A549 (cell line): ENCODE results near the gene BPIFB4. TPM values are rescaled to one million over a fixed set of nuclear protein-coding genes. Genes with fewer than 3 reads are reported as not detected.
A peak's percentile ranks its signal among the peaks of the same experiment; 100 is the strongest.

Experiments used
- ATAC-seq, 2 experiments: fragments of 200-7000 bp in 1 of 2; fragments of >200 bp in 1 of 2; cut with Nextera tagmentation in 1 of 2; cut with Tn5 transposase in 1 of 2; 3 replicates each; pipeline versions ENCODE4 v1.8.0 to v1.9.1; 2018 to 2020; ENCODE audit warnings: mild to moderate bottlenecking in 1 of 2, moderate library complexity in 1 of 2
- CTCF ChIA-PET: fragments of 300-600 bp; sonication (Branson Sonifier 250); formaldehyde crosslinking; extraction: SDS; loops from one replicate; lab custom pipeline; 2021; ENCODE audit warnings: antibody characterized with exemption, inconsistent platforms; lab: Yijun Ruan, JAX
- POLR2A ChIA-PET: fragments of 350-600 bp; formaldehyde crosslinking; extraction: SDS; loops from one replicate; lab custom pipeline; 2021; ENCODE audit warnings: antibody characterized with exemption, inconsistent platforms; lab: Yijun Ruan, JAX
- DNase-seq, 2 experiments: peaks; one replicate each; pipeline versions ENCODE4 v3.0.0 to v3.0.0-alpha.2; 2011 to 2016; ENCODE audit warnings: low read depth in 1 of 2, low spot score in 1 of 2
- FAIRE-seq: peaks from 2 replicates; lab custom pipeline; 2011; peaks lifted over from hg19 to GRCh38; lab: Jason Lieb, UNC
- H3K27ac ChIP-seq, 2 experiments: fragments of >200 bp; sonication (Bioruptor Twin); formaldehyde crosslinking; 3 replicates each; pipeline ENCODE4 v1.5.1; 2016 to 2017
- H3K4me1 ChIP-seq: fragments of >200 bp; sonication (Bioruptor Twin); formaldehyde crosslinking; 3 replicates; pipeline ENCODE4 v1.6.1; 2016
- H3K4me2 ChIP-seq: fragments of >200 bp; sonication (Bioruptor Twin); formaldehyde crosslinking; 3 replicates; pipeline ENCODE4 v1.6.1; 2016
- H3K4me3 ChIP-seq: fragments of >200 bp; sonication (Bioruptor Twin); formaldehyde crosslinking; 3 replicates; pipeline ENCODE4 v1.5.1; 2016
- H3K9me3 ChIP-seq: fragments of >200 bp; sonication (Bioruptor Twin); formaldehyde crosslinking; 3 replicates; pipeline ENCODE4 v1.6.1; 2016
- BHLHE40 ChIP-seq: IDR thresholded peaks from 2 replicates; pipeline ENCODE4 v1.6.1; 2012; ENCODE audit warnings: low read depth, low read length, inconsistent platforms
- CBX2 ChIP-seq: fragments of 200-600 bp; sonication (generic); IDR thresholded peaks from 2 replicates; pipeline ENCODE4 v1.6.1; 2016; ENCODE audit warnings: low read depth, mild to moderate bottlenecking, borderline replicate concordance
- CBX8 ChIP-seq: fragments of 200-600 bp; sonication (generic); IDR thresholded peaks from 2 replicates; pipeline ENCODE4 v1.6.1; 2016
- CEBPB ChIP-seq, 2 experiments: fragments of >200 bp in 1 of 2; sonication (Bioruptor Twin) in 1 of 2; formaldehyde crosslinking in 1 of 2; IDR thresholded peaks; 2 replicates each; pipeline ENCODE4 v1.6.1; 2012 to 2016
- CHD4 ChIP-seq: fragments of 200-600 bp; sonication (generic); IDR thresholded peaks from 2 replicates; pipeline ENCODE4 v1.6.1; 2016; ENCODE audit warnings: antibody characterized with exemption, mild to moderate bottlenecking, borderline replicate concordance
- EHMT2 ChIP-seq: fragments of 200-600 bp; sonication (generic); IDR thresholded peaks from 2 replicates; pipeline ENCODE4 v1.6.1; 2016; ENCODE audit warnings: antibody characterized with exemption, low read depth, mild to moderate bottlenecking, moderate library complexity
- EP300 ChIP-seq, 2 experiments: fragments of >200 bp; sonication (Bioruptor Twin); formaldehyde crosslinking; IDR thresholded peaks; 2 replicates in 1 of 2; 3 replicates in 1 of 2; pipeline ENCODE4 v1.6.1; 2016 to 2017
- ESRRA ChIP-seq: fragments of 150-350 bp; IDR thresholded peaks from 2 replicates; pipeline ENCODE4 v1.6.1; 2014; ENCODE audit warnings: mild to moderate bottlenecking, low read length, borderline replicate concordance
- HES2 ChIP-seq: fragments of >200 bp; sonication (Bioruptor Twin); formaldehyde crosslinking; IDR thresholded peaks from 2 replicates; pipeline ENCODE4 v1.6.1; 2016
- HEYL ChIP-seq: fragments of 250-450 bp; sonication (Bioruptor Pico); IDR thresholded peaks from 2 replicates; pipeline ENCODE4 v1.8.0; 2021; ENCODE audit warnings: mild to moderate bottlenecking, moderate library complexity
- HOXA7 ChIP-seq: fragments of 250-450 bp; sonication (Bioruptor Pico); IDR thresholded peaks from 2 replicates; pipeline ENCODE4 v1.5.0; 2020; ENCODE audit warnings: mild to moderate bottlenecking, moderate library complexity
- HOXB5 ChIP-seq: fragments of 250-450 bp; sonication (Bioruptor Pico); IDR thresholded peaks from 2 replicates; pipeline ENCODE4 v1.5.0; 2020; ENCODE audit warnings: mild to moderate bottlenecking, moderate library complexity
- JUNB ChIP-seq: fragments of >200 bp; sonication (Bioruptor Twin); formaldehyde crosslinking; IDR thresholded peaks from 2 replicates; pipeline ENCODE4 v1.6.1; 2016
- KDM1A ChIP-seq: fragments of 200-600 bp; sonication (generic); IDR thresholded peaks from 2 replicates; pipeline ENCODE4 v1.6.1; 2016; ENCODE audit warnings: low read depth, mild to moderate bottlenecking
- KDM5A ChIP-seq: fragments of 200-600 bp; sonication (generic); IDR thresholded peaks from 2 replicates; pipeline ENCODE4 v1.6.1; 2016; ENCODE audit warnings: antibody characterized with exemption, mild to moderate bottlenecking
- MAFK ChIP-seq: fragments of 450-650 bp; IDR thresholded peaks from 2 replicates; pipeline ENCODE4 v1.6.1; 2014; ENCODE audit not compliant: partially characterized antibody
- MAX ChIP-seq: IDR thresholded peaks from 2 replicates; pipeline ENCODE4 v1.6.1; 2012
- MYC ChIP-seq: IDR thresholded peaks from 2 replicates; pipeline ENCODE4 v1.6.1; 2012; ENCODE audit warnings: mild to moderate bottlenecking, inconsistent platforms, low read length, improper control_type of control experiment, borderline replicate concordance
- NR3C1 ChIP-seq: fragments of >200 bp; sonication (Bioruptor Twin); formaldehyde crosslinking; IDR thresholded peaks from 3 replicates; pipeline ENCODE4 v1.6.1; 2017
- POLR2A ChIP-seq: IDR thresholded peaks from 2 replicates; pipeline ENCODE4 v1.6.1; 2012; ENCODE audit warnings: mild to moderate bottlenecking, low read length
- POLR2AphosphoS2 ChIP-seq: conservative IDR thresholded peaks from 2 replicates; pipeline ENCODE4 v1.6.1; 2012; ENCODE audit warnings: low read length, improper control_type of control experiment, inconsistent platforms
- RARB ChIP-seq: fragments of 250-450 bp; sonication (Bioruptor Pico); IDR thresholded peaks from 2 replicates; pipeline ENCODE4 v1.8.0; 2021; ENCODE audit warnings: mild to moderate bottlenecking, moderate library complexity
- RCOR1 ChIP-seq: fragments of 150-350 bp; IDR thresholded peaks from 2 replicates; pipeline ENCODE4 v1.6.1; 2014; ENCODE audit warnings: antibody characterized with exemption, low read length, low read depth
- RNF2 ChIP-seq: fragments of 200-600 bp; sonication (generic); IDR thresholded peaks from 2 replicates; pipeline ENCODE4 v1.6.1; 2016; ENCODE audit warnings: low read depth, mild to moderate bottlenecking, antibody characterized with exemption, moderate library complexity, borderline replicate concordance
- USF2 ChIP-seq: fragments of 450-650 bp; IDR thresholded peaks from 2 replicates; pipeline ENCODE4 v1.6.1; 2014; ENCODE audit warnings: antibody characterized with exemption
- WGBS: methylation state at CpG from one replicate; pipeline ENCODE4 v1.1.6; 2017; ENCODE audit errors: missing lambda C conversion rate; 5-methylcytosine and 5-hydroxymethylcytosine counted together
- polyA plus RNA-seq, 4 experiments: library from polyadenylated mRNA; depleted of rRNA in 3 of 4; stranded (reverse); fragments of >200 nt; fragmentation: RNase III in 1 of 4; extraction: RNeasy Plus Mini Kit Qiagen cat#74134 plus additional on column Dnase treatment in 1 of 4; gene quantifications; 2 replicates in 3 of 4; 3 replicates in 1 of 4; pipeline ENCODE4 v1.2.3, GENCODE V29; 2011 to 2017

BPIFB4 gene
- polyA plus RNA-seq, 2 of the 4 experiments (the other 2 are of a cell fraction): not detected

- POLR2A ChIA-PET: no interaction called here
- TF ChIP-seq KDM5A (no peak), RCOR1 (no peak), MAFK (no peak), BHLHE40 (no peak), EHMT2 (no peak), MAX (no peak), CHD4 (no peak)
- Histone ChIP-seq H3K4me1 (peaks cover 13% of the 10 kb centered on the region; the same call in 2 of the 3 replicates), H3K4me3 (no peak overlapping the region), H3K27ac (no peak overlapping the region), H3K9me3 (no peaks in the 10 kb centered on the region), H3K4me2 (no peak overlapping the region)
- 60% methylated on average over 6 of the region's 6 CpGs for WGBS
- CTCF ChIA-PET: interaction anchor here (1.1 to 1.9 kb wide), 3 partner anchors 31 to 86 kb away, joined by 3 to 4 read pairs (median 4); no protein-coding TSS in a partner anchor
- DNase-seq (no peak), ATAC-seq (no peak), FAIRE-seq (no peak)
These were observed 46.5 kb downstream of the BPIFB4 start for GRCh38 chr20:33125983-33126382.

GRCh38 chr20:33127422-33128097 lies 48.1 kb downstream of the BPIFB4 start:
- Histone ChIP-seq H3K9me3 (no peaks in the 10 kb centered on the region), H3K4me1 (peaks cover 16% of the 10 kb centered on the region; the same call in 2 of the 3 replicates), H3K27ac (no peak overlapping the region), H3K4me2 (peak overlapping the region; percentile 41; the same call in 2 of the 3 replicates), H3K4me3 (no peak overlapping the region)
- DNase-seq (no peak), ATAC-seq (no peak), FAIRE-seq (no peak)
- ChIA-PET CTCF (interaction anchor here (0.9 to 1.9 kb wide), 3 partner anchors 31 to 84 kb away, joined by 3 to 4 read pairs (median 3); no protein-coding TSS in a partner anchor), POLR2A (no interaction called here)
- TF ChIP-seq EHMT2 (no peak), RNF2 (no peak), ESRRA (no peak), USF2 (no peak), HEYL (CRISPR knock-in tag) (no peak), EP300 (IDR thresholded peaks at IDR 0.05) (peak in 1 of 2 experiments; percentile 21; a peak in 1 of 5 replicates), MAX (no peak), CHD4 (no peak), JUNB (0 out of 2 replicates have a peak, but pooled peaks have one; percentile 17), POLR2A (no peak), HES2 (0 out of 2 replicates have a peak, but pooled peaks have one; percentile 42), CBX8 (no peak), CEBPB (IDR thresholded peaks at IDR 0.05) (peak; percentile 41 to 76; a peak in 3 of 4 replicates), MYC (no peak), HOXB5 (CRISPR knock-in tag) (no peak), CBX2 (no peak), POLR2AphosphoS2 (no peak), RARB (no peak), NR3C1 (no peak), KDM1A (no peak), HOXA7 (no peak)
- WGBS: 48% methylated on average over 4 of the region's 4 CpGs
